MG63 (cell line): ENCODE results near the gene MSI2. TPM values are rescaled to one million over a fixed set of nuclear protein-coding genes. Genes with fewer than 3 reads are reported as not detected.

Experiments used
- DNase-seq: peaks from one replicate; pipeline ENCODE4 v3.0.0-alpha.2; 2020
- H3K27me3 ChIP-seq: fragments of 250-450 bp; sonication (Bioruptor Pico); 2 replicates; pipeline ENCODE4 v1.5.1; 2020; ENCODE audit warnings: mild to moderate bottlenecking, moderate library complexity
- H3K36me3 ChIP-seq: fragments of 250-450 bp; sonication (Bioruptor Pico); 2 replicates; pipeline ENCODE4 v1.5.1; 2020; ENCODE audit warnings: mild to moderate bottlenecking, moderate library complexity
- H3K4me3 ChIP-seq: fragments of 250-450 bp; sonication (Bioruptor Pico); 2 replicates; pipeline ENCODE4 v1.5.1; 2020; ENCODE audit warnings: mild to moderate bottlenecking, moderate library complexity
- H3K9me3 ChIP-seq: fragments of 250-450 bp; sonication (Bioruptor Pico); 2 replicates; pipeline ENCODE4 v1.5.1; 2020; ENCODE audit warnings: mild to moderate bottlenecking, moderate library complexity
- total RNA-seq: library from RNA; depleted of rRNA; stranded (reverse); fragments of >200 nt; shearing (Covaris generic); gene quantifications from 2 replicates; pipeline ENCODE4 v1.2.3, GENCODE V29; 2014; ENCODE audit warnings: low replicate concordance

Gene MSI2
- total RNA-seq, 1 experiment from 2014 or later = 2.8 TPM

DNA sequence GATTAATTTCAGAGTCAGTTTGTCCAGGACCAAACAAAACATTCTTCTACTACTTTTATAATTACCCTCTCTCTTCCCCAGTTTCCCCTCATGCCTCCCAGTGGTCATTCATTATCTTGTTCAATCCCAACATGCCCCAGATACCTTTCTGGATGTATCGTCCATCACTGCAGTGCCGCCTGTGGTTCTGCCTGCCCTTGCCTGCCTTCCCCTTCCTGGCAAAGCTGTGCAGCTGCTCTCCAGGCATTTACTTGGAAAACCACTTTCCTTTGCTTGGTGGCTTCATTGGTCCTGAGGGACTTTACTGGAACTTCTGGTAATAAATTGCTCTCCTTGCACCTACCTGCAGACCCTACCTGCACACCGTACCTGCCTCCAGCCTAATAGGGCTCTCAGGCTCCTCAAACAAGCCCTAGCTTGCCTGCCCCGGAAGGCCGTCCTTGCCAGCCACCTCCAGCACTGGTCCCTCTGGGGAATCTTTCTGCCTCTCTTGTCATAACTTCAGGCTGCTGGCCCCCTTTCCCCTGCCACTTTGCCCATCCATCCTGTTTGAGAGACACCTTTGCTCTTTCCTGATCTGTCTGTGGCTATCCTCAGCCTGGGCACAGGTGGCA lies 19.5 kb upstream of the MSI2 start:
- no peaks in the 10 kb centered on the region for H3K27me3 ChIP-seq

DNA sequence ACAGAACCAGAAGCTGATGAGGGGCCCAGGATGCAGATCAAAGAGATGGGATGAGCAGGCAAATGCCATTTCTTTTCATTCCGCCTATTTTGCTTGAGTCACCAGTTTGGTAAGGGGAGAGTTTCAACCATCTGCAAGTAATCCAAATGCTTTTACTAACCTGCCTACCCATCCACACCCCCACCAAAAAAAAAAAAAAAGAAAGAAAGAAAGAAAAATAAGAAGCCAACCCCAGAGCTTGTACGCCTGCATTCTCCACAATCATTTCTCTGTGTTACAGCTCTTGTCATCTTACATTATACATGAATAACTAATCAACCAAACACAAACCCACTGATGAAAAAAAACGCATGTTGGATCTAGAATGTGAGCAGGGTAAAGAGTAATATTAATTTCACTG lies 15.7 kb upstream of the MSI2 start:
- H3K4me3 ChIP-seq = no peak overlapping the region
- no peak for DNase-seq
- H3K36me3 ChIP-seq = no peaks in the 10 kb centered on the region
- no peaks in the 10 kb centered on the region for H3K9me3 ChIP-seq
- H3K27me3 ChIP-seq = no peaks in the 10 kb centered on the region

More for the DNA sequence above, 19.5 kb upstream of the MSI2 start:
- DNase-seq = no peak
- Histone ChIP-seq H3K36me3 (no peaks in the 10 kb centered on the region), H3K4me3 (no peak overlapping the region), H3K9me3 (no peaks in the 10 kb centered on the region)

DNA sequence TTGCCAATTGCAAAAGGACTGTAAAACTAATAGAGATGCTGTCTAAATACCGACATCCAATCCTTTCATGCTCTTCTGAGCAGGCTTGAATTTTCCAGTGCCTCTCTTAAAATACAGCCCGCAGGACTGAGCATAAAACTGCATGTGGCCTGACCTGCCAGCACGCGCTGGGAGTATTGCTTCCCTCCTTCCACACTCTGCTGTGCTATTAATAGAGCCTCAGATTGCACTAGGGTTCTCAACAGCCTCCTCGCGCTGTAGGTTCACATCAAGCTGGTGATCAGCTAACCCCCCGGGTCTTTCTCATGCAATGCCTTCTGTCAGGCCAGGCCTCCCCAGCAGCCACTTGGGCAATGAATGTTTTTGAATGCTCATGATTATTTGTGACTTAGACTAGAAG lies 14.2 kb upstream of the MSI2 start:
- H3K27me3 ChIP-seq = peaks cover 4% of the 10 kb centered on the region; the same call in 1 of the 2 replicates
- no peaks in the 10 kb centered on the region for H3K36me3 ChIP-seq
- no peaks in the 10 kb centered on the region for H3K9me3 ChIP-seq
- H3K4me3 ChIP-seq = no peak overlapping the region
- no peak for DNase-seq

GRCh38 chr17:57243171-57243622 lies 13.1 kb upstream of the MSI2 start:
- no peak overlapping the region for H3K4me3 ChIP-seq
- no peaks in the 10 kb centered on the region for H3K36me3 ChIP-seq
- peaks cover 4% of the 10 kb centered on the region; the same call in 1 of the 2 replicates for H3K27me3 ChIP-seq
- DNase-seq = peak; percentile 31
- H3K9me3 ChIP-seq = no peaks in the 10 kb centered on the region

DNA sequence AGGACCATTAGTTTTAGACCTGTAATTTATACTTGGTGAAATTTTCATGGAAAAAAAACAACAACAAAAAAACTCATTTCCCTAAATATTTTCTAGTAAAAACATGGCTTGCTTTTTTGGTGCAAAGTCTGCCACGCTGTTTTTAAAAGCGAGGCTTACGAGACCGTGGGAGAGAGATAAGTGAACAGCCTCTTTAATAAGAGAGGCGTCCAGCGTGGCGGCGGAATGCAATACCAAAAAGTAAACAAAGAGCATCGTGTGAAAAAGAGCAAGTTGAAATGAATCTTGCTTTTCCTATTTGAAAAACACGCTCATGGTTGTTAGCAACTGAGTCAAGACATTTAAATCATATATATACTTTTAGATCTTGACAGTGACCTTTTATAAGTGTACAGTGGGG lies 10.5 kb upstream of the MSI2 start:
- Histone ChIP-seq H3K9me3 (0 out of 2 replicates have a peak, but pooled peaks cover 4% of the 10 kb centered on the region), H3K4me3 (no peak overlapping the region), H3K27me3 (peaks cover 4% of the 10 kb centered on the region; the same call in 1 of the 2 replicates), H3K36me3 (no peaks in the 10 kb centered on the region)
- no peak for DNase-seq

DNA sequence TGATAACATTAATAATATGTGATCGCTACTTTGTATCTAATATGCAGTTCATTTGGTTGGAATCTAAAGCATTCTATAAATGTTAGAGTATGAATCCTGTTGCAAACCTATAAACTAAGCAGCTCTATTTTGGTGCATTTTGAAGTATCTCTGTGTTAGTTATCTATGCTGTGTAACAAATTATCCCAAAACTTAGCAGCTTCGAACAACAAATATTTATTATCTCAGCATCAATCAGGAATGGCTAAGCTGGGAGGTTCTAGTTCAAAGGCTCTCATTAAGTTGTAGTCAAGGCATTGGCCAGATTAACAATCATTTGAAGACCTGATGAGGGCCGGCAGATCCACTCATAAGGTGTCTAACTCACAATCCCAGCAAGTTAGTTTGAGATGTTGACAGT lies 10.1 kb upstream of the MSI2 start:
- DNase-seq = no peak
- H3K36me3 ChIP-seq = no peaks in the 10 kb centered on the region
- 0 out of 2 replicates have a peak, but pooled peaks cover 4% of the 10 kb centered on the region for H3K9me3 ChIP-seq
- H3K27me3 ChIP-seq = peaks cover 4% of the 10 kb centered on the region; the same call in 1 of the 2 replicates
- H3K4me3 ChIP-seq = no peak overlapping the region

- Histone ChIP-seq H3K4me3 (no peak overlapping the region), H3K9me3 (0 out of 2 replicates have a peak, but pooled peaks cover 4% of the 10 kb centered on the region), H3K27me3 (peaks cover 4% of the 10 kb centered on the region; the same call in 1 of the 2 replicates), H3K36me3 (no peaks in the 10 kb centered on the region)
- no peak for DNase-seq
These were observed 9.1 kb upstream of the MSI2 start for GRCh38 chr17:57247261-57247660.

- Histone ChIP-seq H3K9me3 (0 out of 2 replicates have a peak, but pooled peaks cover 4% of the 10 kb centered on the region), H3K4me3 (no peak overlapping the region), H3K36me3 (no peaks in the 10 kb centered on the region), H3K27me3 (peaks cover 4% of the 10 kb centered on the region; the same call in 1 of the 2 replicates)
- no peak for DNase-seq
These were observed 8.4 kb upstream of the MSI2 start for GRCh38 chr17:57247913-57248312.

DNA sequence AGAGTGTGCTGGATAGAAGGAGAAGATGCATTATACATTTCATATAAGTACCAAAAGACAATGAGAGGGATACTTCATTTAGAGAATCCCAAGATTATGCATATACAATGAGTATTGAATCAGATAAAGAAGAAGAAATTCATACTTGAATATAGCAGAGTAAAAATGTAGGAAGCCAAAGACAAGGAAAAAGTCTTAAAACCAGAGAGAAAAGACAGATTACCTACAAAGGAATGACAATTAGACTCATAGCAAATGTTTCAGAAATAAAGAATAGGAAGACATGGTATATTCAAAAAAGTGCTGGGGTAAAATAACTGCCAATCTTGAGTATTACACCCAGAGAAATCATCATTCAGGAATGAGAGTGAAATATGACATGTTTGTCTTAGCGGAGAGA lies 6.8 kb upstream of the MSI2 start:
- no peak overlapping the region for H3K4me3 ChIP-seq
- DNase-seq = no peak
- peaks cover 4% of the 10 kb centered on the region for H3K27me3 ChIP-seq
- no peaks in the 10 kb centered on the region for H3K36me3 ChIP-seq
- 0 out of 2 replicates have a peak, but pooled peaks cover 4% of the 10 kb centered on the region for H3K9me3 ChIP-seq

DNA sequence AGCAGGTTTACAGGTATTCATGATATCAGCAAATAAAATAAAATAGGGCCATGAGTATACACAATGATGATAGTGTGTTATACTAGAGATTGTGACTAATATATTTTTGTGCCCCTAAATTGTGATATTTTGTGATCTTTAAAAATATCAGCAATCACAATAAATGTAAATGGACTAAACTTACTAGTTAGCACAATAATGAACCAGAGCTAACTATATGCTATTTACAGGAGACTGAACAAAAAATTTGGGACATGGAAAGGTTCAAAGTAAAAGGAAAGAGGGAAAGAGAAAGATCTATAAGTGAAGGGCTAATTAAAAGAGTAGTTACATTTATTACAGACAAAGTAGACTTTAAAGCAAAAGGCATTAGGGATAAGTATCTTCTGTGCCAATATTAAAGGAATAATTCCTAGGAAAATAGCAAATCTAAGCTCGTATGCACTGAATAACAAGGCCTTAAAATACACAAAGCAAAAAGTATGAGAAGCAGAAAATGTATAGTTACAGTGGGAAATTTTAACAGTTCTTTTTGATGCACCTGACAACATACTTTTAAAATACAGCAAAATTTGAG lies 5.0 kb upstream of the MSI2 start:
- Histone ChIP-seq H3K4me3 (no peak overlapping the region), H3K9me3 (0 out of 2 replicates have a peak, but pooled peaks cover 4% of the 10 kb centered on the region), H3K27me3 (peaks cover 8% of the 10 kb centered on the region), H3K36me3 (no peaks in the 10 kb centered on the region)
- DNase-seq = no peak

DNA sequence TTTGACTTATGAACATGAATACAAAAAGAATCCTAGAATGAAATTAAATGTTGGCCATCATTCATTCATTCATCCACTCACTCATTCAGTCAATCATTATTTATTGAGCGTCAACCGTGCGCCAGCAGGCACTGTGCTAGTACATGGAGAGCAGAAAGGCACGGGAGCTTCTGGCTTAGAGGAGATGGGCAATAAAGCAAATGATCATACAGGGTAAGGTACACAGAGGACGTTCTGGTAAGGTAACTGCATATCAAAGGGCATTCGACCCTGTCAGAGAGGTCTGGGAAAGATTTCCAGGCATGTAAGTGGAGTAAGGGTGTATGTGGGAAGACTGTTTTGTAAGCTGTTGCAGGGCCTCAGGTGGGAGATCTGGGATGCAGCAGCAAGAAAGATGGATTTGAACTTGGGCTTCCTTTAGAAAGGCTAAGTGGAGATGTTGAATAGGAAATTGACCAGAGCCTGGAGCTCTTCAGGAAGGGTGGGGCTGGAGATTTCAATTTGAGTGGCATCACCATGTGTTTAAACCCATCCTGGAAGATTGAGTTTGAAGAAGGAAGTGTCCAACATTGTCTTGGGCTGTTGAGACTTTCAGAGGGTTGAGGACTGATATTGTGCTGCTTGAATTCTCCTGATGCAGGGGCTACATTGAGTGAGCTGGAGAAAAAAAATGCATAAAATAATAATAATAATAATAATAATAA lies 2.8 kb upstream of the MSI2 start:
- H3K36me3 ChIP-seq = no peaks in the 10 kb centered on the region
- H3K4me3 ChIP-seq = no peak overlapping the region
- H3K9me3 ChIP-seq = 0 out of 2 replicates have a peak, but pooled peaks cover 4% of the 10 kb centered on the region
- DNase-seq = no peak
- H3K27me3 ChIP-seq = peaks cover 10% of the 10 kb centered on the region

DNA sequence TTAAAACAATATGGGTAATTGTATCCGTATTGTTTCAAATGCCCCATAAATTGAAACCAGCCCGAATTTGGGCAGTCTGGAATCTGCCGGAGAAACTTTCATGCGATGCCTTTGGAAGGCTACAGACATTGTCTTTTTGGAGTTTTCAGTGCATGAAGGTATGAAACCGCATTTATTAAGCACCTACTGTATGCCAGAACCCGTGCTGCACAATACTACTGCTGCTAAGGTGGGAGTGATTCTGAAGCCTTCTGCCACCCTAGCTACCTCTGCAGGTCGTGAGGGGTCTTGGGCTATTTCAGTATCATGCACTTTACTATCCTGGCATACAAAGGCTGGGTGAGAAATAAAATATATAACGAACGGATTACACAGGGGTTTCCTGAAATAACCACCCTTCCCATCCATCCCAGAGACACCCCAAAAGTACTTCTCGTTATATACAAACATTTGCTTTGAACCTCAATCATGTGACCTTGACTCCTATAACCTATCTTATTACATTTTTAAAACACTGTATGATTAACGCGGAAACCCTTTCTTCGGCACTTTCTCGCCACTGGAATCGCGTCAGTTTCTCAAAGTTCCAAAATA lies 1.0 kb upstream of the MSI2 start:
- no peaks in the 10 kb centered on the region for H3K36me3 ChIP-seq
- no peaks in the 10 kb centered on the region for H3K9me3 ChIP-seq
- peaks cover 10% of the 10 kb centered on the region for H3K27me3 ChIP-seq
- peak overlapping the region; percentile 55 for H3K4me3 ChIP-seq
- no peak for DNase-seq

DNA sequence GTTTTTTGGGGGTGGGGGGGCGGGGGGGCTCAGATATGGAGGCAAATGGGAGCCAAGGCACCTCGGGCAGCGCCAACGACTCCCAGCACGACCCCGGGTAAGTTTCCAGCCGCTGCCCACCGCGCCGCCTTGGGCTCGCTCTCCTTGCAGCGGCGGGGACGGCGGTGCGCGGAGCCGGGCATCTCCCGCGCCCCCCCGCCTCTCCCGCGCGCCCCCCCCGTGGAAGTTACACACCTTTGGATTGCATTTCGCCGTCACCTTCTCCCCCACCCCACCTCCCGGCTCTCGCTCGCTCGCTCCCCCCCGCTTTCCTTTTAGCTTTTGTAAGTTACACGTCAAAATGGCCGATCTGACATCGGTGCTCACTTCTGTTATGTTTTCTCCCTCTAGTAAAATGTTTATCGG lies 387 bp downstream of the MSI2 start:
- Histone ChIP-seq H3K27me3 (peaks cover 10% of the 10 kb centered on the region), H3K4me3 (peak overlapping the region; percentile 55), H3K36me3 (no peaks in the 10 kb centered on the region), H3K9me3 (no peaks in the 10 kb centered on the region)
- peak; percentile 8 for DNase-seq

DNA sequence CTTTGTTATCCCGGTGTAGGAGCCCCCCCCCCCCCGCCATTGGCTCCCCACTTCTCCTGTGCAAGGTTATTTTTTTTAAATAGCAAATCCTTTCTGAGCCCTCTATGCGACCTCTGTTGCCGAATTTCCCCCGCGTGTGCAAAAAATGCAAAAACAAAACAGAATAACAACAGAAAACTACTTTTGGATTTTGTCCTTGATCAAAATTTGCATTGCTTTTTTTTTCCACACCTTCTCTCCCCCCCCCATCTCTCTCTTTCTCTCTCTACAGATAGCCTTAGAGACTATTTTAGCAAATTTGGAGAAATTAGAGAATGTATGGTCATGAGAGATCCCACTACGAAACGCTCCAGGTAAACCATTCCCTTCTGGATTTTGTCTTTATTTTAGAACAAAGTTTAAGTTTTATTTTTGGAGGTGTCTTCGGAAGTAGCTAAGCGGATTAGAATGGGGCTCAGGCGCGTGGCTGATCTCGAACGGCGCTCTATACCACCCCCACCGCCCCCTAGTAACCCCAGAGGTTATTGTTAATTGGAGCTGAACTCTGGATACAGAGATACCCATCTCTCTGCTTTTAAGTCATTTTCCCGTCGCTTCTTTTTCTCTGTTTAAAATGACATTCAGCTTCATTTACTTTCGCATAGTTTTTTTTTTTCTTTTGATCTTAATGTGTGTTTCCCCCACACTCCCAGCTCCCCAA lies 1.0 kb downstream of the MSI2 start:
- no peaks in the 10 kb centered on the region for H3K36me3 ChIP-seq
- no peaks in the 10 kb centered on the region for H3K9me3 ChIP-seq
- no peak for DNase-seq
- H3K4me3 ChIP-seq = peak overlapping the region; percentile 55
- H3K27me3 ChIP-seq = peaks cover 10% of the 10 kb centered on the region

GRCh38 chr17:57257895-57258851 lies 1.9 kb downstream of the MSI2 start:
- peaks cover 10% of the 10 kb centered on the region for H3K27me3 ChIP-seq
- H3K4me3 ChIP-seq = peak overlapping the region; percentile 55
- H3K9me3 ChIP-seq = no peaks in the 10 kb centered on the region
- DNase-seq = no peak
- no peaks in the 10 kb centered on the region for H3K36me3 ChIP-seq
